Upper lobe of left lung (tissue), 4 donors: ENCODE measurements around the gene GPR143.
A peak's percentile ranks its signal among the peaks of the same experiment; 100 is the strongest.

Source experiments
- EP300 ChIP-seq, 4 donors: sonication (generic); formaldehyde crosslinking; IDR thresholded peaks; one replicate each; pipeline ENCODE4 v1.5.1; 2017; ENCODE audit warnings: antibody characterized with exemption in 4 of 4, control low read depth in 2 of 4
- POLR2A ChIP-seq, 4 donors: fragments of 450-650 bp; IDR thresholded peaks; one replicate each; pipeline ENCODE4 v1.5.1; 2016 to 2017; ENCODE audit warnings: antibody characterized with exemption in 4 of 4, mild to moderate bottlenecking in 2 of 4
- POLR2AphosphoS5 ChIP-seq, 2 donors: sonication (generic); formaldehyde crosslinking; IDR thresholded peaks; one replicate each; pipeline ENCODE4 v1.5.1; 2017; ENCODE audit warnings: antibody characterized with exemption in 2 of 2
- TF ChIP-seq, protein P1 (sequence below), 6 experiments: fragments of 450-650 bp in 4 of 6; fragments of 200-600 bp in 2 of 6; sonication (generic) in 2 of 6; IDR thresholded peaks; one replicate each; pipeline ENCODE4 v1.5.1; 2016 to 2019; ENCODE audit warnings: antibody characterized with exemption in 6 of 6

DNA sequence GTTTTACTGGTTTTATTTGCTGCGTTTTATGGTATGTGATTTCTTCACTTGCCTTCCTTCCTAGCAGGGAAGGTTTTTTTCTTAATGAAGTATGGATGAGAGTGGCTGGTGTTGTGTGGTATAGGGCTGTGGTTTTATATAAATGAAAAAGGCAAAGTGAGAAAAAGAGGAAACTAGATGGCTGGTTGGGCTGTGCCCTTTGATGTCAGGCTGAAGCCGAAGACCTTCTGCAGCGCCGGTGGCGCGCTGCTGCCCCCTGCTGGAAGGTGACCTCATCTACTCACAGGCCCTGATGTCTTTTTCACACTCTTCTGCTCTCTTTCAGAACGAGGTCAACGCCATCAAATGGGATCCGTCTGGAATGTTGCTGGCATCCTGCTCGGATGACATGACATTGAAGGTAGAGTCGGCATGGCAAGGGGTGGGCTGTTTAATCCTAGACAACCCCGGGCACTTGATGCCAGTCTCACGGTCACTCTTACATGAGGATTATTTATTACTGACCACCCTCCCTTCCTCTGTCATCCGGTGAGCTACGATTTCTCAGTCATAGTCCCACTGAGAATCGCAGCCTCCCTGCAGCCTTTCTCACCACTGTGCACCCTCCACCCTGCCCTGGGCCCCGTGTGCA is 56.6 kb downstream of the GPR143 start:
- TF ChIP-seq, protein P1, sequence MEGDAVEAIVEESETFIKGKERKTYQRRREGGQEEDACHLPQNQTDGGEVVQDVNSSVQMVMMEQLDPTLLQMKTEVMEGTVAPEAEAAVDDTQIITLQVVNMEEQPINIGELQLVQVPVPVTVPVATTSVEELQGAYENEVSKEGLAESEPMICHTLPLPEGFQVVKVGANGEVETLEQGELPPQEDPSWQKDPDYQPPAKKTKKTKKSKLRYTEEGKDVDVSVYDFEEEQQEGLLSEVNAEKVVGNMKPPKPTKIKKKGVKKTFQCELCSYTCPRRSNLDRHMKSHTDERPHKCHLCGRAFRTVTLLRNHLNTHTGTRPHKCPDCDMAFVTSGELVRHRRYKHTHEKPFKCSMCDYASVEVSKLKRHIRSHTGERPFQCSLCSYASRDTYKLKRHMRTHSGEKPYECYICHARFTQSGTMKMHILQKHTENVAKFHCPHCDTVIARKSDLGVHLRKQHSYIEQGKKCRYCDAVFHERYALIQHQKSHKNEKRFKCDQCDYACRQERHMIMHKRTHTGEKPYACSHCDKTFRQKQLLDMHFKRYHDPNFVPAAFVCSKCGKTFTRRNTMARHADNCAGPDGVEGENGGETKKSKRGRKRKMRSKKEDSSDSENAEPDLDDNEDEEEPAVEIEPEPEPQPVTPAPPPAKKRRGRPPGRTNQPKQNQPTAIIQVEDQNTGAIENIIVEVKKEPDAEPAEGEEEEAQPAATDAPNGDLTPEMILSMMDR (IDR thresholded peaks at IDR 0.05) = peak; percentile 71 to 80 (median 75)
- TF ChIP-seq POLR2A (IDR thresholded peaks at IDR 0.05) = no peak
- no peak for TF ChIP-seq POLR2AphosphoS5 (IDR thresholded peaks at IDR 0.05)
- no peak for TF ChIP-seq EP300 (IDR thresholded peaks at IDR 0.05)
